HL-60/S4 treated with phorbol 12-myristate 13-acetate at 8.2 ng/mL for 4 days and 3 days (cell line): Measurements from ENCODE around the gene UNC5C.

Experiments used
- in situ Hi-C: fragments of 300-500 bp; cut with MboI; formaldehyde crosslinking; loops from 2 replicates; pipeline ENCODE4 v1.15.0; 2022; ENCODE audit warnings: low sequenced_read_pairs

Gene UNC5C

DNA sequence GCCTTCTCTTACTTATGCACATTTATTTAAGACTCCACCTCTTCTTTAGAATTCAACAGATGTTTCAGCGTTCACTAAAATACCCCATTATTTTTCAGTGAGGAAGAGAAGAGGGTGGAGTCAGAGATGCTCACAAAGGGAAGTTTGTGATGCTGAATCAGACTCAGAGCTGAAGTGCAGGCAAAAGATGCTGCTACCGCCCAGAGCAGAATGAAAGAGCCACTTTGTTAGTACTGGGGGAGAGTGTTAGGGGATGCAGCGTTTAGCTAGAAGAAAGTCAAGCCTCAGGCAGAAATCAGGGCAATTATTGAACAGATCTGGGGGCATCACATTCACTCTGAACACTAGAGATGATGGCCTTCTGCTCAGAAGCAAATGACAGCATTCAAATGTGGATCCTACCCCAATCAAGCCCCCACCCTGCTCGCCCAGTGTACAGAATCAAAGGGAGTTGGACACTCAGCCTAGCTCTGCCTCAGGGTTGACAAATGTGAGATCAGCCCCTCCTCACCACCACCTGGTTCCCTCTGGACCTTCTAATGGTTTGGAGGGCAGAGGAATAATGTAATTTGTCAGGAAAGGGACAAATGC lies 138.3 kb downstream of the UNC5C start:
- in situ Hi-C loops: no loop called here

DNA sequence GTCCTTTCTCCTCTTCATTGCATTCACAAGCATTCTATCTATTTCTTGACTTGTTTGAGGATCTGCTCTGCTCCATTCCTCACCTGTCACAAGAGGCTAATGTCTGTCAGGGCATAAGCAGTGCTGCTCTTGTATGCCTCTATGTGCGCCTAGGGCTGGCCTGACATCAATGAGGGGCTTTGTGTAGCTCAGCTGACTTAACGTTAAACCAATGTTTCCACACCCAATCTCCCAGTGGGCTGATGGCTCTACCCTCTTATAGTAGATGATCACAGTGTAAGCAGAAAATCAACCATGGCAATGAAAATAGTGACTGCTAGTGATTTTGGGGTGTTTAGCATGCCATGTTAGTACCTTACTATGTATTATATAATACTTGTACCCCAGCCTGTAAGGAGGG lies 139.0 kb downstream of the UNC5C start:
- in situ Hi-C loops: no loop called here

DNA sequence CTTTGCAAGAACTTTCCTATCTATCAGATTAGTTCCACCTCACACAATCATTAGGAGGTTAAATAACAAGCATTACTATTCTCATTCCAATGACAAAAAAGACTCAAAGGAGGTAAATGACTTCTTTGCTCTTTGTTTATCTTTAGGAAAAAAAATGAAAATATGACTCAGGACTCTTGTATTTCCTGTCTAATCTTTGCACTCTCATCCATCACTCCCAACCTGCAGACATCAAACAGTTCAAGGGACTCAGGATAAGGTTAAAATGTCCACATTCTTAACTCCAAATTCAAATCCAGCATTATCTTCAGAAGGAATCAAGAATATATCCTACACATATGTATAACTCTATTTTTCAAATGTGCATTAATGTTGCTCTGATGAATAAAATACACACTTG lies 139.6 kb downstream of the UNC5C start:
- in situ Hi-C loops: no loop called here

DNA sequence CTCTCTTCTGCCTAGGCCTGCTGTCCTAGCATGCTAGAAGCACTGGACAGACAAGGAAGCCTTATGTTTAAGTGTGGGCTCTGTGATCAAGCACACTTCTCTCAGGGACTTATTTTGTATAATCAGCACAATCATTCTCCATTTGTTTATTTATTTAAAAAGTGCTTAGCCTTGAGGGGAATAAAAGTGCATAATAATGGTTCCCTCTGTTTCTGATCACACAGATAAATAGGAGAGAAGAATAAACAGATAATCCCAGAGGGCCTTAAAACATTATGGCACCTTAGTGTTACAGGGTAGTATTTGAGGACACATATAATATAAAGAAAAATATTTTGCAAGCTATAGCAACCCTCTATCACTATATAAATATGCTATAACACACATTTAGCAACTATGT lies 146.5 kb downstream of the UNC5C start:
- in situ Hi-C loops: no loop called here

DNA sequence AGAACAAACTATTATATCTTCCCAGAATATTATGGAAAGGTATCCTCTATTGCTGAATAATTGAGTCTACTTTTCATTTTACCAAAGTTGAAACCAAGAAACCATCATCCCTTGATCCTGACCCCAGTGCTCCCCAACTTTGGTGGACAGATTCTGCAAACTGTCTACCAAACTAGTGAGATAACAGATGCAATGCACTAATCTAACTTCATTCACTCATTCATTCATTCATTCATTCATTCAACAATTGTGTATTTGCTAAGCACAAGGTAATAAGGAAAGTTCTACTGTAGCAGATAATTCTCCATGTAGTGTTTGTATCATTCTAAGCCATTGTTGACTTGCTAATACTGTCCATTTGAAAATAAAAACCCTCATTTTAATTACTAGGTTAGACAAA lies 150.6 kb downstream of the UNC5C start:
- in situ Hi-C loops: no loop called here

DNA sequence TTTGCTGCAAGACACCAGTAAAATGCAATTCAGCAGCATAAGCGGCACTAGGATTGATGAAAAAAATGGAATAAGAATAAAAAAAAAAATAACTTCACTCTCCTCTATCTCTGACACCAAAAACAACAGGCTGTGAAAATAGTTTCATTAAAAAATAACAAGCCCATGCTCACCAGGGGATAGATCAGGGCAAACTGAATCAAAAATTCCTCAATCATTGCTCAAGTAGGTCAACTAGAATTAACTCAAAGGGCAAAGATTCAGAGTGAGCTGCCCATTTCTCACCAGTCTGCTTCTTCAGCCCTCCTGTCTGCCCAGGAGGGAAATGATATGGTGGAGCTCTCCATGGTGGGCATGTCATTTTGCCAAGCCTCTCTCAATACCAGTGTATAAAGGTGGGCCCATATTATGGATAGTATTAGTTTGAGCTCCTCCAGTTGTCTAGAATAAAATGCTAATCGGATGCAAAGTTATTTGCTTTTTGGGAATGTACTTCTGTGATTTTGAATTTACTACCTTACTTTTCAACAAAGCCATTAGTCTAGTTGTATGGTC lies 153.9 kb downstream of the UNC5C start:
- in situ Hi-C loops: no loop called here

DNA sequence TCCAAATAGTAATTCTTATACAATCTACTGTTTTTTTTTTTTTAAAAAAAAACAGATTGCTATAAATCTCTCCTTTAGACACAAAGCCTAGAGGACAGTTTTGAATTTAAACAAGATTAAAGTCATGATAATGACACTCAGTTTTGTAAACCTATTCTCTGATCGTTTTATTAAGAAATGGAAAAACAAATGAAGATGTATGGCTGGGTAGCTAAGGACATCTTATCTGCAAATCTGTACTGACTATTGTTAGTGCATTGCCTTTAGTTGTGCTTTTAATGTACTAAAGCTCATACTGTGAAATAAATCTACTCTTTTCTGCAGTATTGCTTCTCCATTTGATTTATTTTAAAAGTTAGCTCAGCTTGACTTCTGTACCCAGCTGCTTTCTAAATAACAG lies 155.0 kb downstream of the UNC5C start:
- in situ Hi-C loops: no loop called here

DNA sequence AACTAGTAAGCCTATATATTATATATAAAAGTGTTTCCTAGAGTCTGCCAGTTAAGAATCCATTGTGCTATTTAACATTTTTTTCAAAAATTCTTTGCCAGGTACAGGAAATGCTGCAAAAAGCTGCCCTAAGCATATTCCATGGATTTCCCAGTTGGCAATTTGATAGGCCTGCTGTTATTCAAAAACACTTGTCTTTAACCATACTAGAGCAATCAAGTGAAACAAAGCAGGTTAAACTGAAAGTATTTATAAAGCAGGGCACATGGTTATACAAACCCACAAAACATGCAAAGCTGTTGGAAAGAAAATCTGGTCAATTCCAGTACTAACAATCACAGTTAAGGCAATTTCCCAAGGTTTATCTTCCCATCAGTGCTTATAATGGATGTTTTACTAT lies 159.9 kb downstream of the UNC5C start:
- in situ Hi-C loops: no loop called here

DNA sequence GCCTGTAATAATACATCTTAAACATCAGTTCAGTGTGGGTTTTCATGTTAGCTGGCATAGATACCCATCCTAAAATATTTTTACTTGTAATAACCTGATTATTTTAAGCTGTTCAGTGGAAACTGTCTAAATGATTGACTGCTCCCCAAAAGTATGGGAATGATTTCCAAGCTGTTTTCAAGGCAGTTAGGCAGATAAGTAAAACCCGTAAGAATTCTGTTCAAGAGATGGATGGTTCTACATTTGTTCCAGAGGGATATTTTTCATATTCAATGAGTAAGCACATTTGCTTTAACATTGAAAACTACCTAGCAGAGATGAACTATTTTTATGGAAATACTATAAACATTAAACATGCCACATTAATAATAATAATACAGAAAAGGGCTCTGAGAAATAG lies 161.1 kb downstream of the UNC5C start:
- in situ Hi-C loops: no loop called here

DNA sequence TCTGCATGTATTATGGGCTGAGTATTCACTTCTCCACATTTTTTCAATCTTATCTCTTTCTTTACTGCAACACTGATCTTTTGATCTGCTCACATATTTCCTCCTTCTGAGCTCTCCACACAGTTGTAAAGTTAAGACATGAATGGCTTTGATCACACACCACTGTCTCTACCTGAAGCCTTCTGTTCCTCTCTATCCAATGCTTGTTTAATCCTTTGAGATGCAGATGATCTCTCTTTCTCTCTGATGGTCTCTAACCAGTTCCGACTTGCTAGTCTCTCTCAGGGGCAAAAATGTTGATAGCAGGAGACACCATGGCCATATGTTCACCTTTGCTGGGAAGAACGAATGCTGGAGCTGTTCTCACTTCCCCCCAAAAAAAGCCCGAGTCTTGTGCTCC lies 162.4 kb downstream of the UNC5C start:
- in situ Hi-C loops: no loop called here

DNA sequence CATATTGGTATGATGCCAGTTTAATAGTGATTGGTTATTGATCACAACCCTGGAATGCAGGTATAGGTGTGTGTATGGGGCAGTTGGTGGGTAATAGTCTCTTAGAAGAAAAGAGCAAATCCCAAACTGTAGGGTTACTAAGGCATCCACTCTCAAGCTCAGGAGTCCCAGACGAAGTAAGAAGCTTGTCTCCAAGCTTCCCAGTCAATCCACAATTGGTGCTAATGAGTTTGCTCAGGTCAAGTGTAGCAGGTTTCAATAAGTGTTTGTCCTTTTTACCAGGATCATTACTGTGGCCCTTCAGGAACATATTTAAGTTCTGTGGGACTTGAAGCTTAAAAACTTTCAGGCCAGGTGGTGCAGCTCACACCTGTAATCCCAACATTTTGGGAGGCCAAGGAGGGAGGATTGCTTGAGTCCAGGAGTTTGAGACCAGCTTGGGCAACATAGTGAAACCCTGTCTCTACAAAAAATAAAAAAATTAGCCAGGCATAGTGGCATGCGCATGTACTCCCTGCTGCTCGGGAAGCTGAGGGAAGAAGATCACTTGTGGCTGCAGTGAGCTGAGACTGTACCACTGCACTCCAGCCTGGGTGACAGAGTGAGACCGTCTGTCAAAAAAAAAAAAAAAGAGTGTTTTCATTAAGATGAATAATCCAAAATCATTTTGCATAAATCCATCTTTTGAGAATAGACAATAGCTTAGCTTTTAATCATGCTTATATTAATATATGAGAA lies 166.8 kb downstream of the UNC5C start:
- in situ Hi-C loops: no loop called here

DNA sequence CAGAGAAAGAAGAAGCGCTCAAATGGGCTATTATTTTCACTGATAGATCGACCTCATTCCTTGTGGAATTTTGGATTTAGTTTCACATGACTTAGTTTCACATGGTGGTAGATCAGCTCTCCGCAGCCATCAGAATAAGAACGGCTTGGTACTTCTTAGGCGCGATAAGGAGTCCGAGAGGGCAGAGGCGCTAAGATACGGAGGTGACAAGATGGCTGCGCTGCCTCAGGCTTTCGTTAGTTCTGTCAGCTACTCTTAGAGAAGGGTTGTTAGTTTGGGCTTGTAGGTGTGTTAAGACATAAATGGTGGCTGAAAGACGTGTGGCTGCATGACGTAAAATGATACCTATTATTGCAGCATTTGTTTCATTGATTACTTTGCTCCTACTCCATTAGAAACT lies 169.1 kb downstream of the UNC5C start:
- in situ Hi-C loops: no loop called here

DNA sequence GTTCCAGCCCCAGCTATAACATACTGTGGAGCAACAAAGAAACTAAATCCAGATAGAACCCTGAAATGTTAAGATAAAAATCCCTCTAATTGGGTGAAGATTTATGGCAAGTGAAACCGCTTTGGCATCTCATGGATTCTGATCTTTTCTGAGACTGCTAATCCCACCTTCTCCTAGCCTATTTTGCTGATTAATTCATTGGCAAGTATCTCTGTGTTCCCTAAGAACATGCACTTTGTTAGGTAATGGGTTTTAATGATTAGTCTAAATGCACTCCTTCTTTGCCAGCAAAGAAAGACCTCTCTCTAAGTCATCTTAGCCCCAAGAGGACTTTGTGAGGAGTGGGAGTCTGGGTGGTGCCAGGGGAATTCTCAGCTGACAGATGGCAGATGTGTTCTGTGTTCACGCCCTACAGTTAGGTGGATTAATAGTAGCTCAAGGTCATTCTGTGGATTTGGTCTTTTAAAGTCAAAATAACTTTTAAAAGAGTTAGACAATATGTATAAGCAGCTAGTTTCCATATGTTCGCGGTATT lies 171.3 kb downstream of the UNC5C start:
- in situ Hi-C loops: no loop called here

DNA sequence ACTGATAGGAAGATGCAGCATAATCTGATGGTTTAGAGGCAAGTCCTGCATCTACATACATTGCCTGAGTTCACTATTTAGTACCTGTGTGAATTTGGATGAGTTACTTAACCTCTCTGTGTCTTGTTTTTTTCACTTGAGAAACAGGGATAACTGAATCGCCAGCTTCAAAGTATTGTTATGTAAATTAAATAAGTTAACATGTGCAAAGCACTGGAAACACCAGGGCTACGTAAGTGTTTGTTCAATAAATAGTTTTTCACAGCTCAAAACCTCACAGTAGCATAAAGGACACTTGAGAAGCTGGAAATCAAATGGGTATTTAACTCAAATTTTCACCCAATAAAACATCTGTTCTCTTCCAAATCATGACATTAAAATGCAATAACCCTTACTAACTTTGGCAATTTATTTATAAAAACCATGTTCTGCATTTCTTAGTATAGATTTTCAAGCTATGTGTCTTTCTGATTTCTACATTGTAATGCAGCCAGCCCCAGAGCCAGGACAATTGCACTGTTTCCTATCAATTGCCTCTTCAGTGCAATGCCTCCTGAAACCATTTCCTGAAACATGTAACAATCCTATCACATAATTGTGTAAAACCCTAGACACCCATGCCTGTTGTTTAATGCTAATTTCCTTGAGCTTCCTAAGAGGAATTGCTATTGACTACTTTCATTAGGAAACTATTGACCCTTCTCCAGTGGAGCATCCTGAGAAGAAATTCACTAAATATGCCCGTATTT lies 177.1 kb downstream of the UNC5C start:
- in situ Hi-C loops: no loop called here

DNA sequence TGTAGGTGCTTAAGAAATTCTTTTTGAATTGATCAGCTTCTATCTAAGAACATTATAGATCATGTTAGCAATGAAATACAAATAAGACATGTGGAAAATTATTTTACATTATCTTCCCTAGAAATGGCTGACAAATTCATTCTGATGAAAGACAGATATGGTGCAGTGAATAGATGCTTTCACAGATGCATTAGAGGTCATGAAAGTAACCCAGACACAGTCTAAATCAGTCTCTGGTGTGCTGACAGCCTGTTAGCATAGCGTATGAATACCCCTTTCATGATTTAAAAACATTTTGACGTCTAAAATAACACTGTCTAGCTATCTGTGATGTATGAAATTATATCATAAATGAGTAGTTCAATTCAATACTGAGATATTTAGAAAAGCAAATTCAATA lies 180.9 kb downstream of the UNC5C start:
- in situ Hi-C loops: no loop called here

DNA sequence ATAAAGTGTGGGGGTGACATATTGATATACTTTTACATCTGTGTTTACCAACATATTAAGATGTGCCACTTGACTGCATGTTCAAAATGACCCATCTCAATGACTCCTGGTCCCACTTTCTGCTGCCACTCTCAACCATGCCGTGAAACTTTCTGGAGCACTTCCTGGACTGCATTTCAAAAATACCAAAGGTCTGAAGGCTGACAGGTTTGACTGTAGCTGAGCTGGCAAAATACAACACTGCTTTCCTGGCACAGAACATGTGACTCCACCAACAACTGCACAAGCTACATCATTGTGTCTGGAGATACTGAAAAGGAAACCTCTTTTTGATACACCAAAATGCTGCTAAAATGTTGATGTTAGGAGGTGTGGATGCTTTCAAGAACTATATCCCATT lies 184.8 kb downstream of the UNC5C start:
- in situ Hi-C loops: no loop called here

DNA sequence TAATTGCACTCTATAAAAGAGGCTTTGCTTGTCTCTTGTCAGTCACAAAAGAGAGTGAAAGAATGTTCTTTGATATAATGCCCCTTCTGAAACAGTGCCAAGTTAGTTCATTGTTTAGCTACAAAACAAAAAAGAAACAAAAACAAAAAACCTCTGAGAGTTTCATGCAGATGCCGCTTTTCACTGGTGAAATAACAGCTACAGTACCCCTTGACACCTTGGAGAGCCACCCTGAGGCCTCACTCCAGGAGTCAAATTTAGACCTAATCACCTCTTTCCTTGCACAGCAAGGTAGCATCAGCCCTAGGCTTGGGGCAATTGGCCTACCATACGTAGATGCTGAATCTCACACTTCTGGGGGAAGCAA lies 185.2 kb downstream of the UNC5C start:
- in situ Hi-C loops: no loop called here

DNA sequence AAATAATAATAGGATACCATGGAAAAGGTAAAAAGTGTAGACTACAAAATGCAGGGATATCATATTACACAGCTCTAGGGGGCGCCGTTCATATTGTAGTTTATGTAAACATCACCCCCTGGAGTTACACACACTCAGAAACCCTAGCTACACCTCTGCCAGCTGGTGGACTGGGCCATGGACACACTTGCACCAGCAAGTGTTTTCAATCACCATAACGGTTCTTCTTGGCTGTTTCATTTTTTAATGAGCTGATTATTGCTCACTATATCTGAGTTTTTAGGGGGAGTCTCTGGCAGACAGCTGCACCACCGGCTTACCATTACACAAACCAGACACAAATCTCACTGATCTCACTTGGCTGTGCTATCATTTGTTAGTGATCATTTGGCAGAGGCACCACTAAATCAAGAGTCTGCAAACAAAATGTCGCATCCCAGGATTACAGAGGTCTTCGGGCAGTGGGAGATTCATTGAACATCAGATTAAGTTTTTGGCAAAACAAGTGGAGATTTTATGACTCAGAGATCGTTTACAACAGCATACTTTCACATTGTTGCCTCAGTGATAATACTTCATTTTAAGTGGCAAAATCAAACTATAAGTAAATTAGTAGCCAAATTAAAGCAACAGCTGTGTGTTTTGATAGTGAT lies 185.7 kb downstream of the UNC5C start:
- in situ Hi-C loops: no loop called here

DNA sequence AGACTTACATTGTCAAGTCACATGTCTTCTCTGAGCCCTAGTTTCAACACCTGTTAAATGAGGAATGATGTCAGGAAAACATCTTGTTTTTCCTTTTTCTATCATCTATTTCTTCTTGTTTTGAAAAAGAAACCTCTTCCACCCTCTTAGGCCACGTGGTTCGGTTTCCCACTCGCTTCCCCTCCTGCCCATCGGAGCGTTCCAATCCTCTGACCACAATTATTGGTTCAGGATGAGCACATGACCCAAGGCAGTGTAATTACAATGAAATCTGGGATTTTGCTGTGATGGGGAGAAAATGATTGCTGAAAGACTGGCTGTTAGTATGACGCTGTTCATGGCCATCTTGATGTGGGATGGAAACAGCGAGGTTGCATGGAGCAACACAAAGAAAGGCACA lies 186.7 kb downstream of the UNC5C start:
- in situ Hi-C loops: no loop called here

DNA sequence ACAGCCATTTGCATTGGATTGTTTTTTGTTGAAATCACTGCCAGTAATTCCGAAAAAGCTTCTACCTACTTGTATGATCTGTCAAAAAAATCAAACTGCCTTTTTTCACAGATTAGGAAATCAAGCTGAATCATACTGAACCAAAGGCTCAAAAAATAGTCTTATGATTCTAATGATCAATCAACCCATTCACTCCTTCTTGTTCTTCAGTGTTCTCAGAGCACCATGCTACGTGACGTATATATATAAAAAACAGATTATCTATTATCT lies 187.1 kb downstream of the UNC5C start:
- in situ Hi-C loops: no loop called here

DNA sequence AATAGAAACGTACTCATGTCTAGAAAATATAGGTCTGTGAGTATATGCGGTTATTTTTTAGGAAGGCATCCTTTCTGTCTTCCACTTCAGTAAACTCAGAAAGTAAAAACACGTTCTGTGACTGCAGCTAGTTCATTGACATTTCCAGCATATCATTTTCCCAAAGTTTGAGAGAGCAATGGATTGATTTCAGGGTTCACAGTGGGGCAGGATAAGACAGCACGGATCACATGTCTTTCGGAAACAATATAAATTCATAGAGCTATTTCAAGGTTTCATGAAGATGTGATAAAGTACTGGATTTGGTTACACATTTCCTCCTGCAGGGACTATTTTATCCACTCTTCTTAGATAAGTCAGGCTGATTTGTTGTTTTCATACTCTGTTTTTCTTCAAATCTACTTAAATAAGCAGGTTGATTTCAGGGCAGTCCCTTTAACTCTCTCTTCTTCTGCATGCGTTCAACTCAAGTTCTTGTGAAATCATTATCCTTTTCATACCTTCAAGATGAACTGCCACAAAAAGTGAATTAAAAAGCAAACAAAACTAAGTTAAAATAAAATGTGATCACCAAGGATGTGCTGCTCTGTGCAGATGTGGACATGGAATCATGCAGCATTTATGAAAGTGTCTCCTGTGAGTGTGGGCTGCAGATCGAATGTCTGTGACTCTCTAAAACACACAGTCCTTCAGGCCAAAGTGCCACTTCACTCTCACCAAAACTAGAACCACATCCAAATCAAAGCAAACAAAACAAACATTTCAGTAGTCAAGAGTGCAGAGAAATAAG lies 187.7 kb downstream of the UNC5C start:
- in situ Hi-C loops: no loop called here
